HL-60/S4 treated with retinoic acid at 250 ng/mL for 4 days and 3 days (cell line): ENCODE results near the gene C6orf58.

Source experiments
- in situ Hi-C: fragments of 300-500 bp; cut with MboI; formaldehyde crosslinking; loops from 2 replicates; pipeline ENCODE4 v1.7.0; 2022; ENCODE audit warnings: low sequenced_read_pairs

The C6orf58 gene

GRCh38 chr6:127576874-127577273, at the start of gene C6orf58:
Gene C6orf58, plus strand, starts transcription at chr6:127577174. Its CDS starts 12 bp downstream, at chr6:127577186.
- in situ Hi-C loops, result no loop called here

GRCh38 chr6:127533011-127533410, 44.0 kb upstream of the C6orf58 start:
- in situ Hi-C loops, result loop anchor here (25.0 kb wide), 1 partner anchor 346 kb away; no protein-coding TSS in a partner anchor

DNA sequence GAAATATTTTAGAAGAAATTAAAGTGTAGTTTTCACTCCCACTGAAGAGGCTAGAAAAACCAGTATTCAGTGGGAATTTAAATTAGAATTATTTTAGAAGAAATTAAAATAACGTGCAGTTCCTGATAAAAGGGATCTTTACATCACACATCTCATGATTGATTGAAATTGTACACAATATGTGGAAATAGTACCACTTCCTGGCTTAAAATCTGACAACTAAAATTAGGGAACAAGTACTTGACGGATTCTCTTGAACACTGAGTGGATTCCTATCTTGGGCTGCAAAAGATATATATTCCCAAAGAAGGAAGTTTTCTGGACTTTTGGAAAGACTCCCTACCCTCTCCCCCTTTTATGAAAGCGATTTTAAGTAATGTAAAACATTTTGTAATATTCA, 43.2 kb upstream of the C6orf58 start:
- in situ Hi-C loops, result loop anchor here (25.0 kb wide), 1 partner anchor 346 kb away; no protein-coding TSS in a partner anchor

- in situ Hi-C loops, result loop anchor here (25.0 kb wide), 1 partner anchor 352 kb away; no protein-coding TSS in a partner anchor
Observed at GRCh38 chr6:127538750-127539264, 38.2 kb upstream of the C6orf58 start.

DNA sequence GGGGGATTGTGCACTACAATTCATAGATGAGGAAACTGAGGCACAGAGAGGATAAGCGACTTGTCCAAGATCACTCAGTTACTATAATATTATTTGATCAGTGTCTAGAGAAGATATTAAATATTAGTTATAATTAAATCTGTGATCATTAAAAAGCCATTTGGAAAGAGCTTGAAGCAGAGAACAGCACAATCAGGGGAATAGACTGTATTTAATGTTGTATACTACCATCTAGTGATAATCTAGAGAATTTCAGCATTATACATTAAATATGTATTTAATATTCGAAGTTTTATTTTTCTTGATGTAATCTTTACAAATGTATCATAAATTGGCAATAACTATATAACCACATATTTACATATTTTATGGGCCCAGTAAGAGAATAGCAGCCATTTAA, 37.7 kb upstream of the C6orf58 start:
- in situ Hi-C loops, result loop anchor here (25.0 kb wide), 1 partner anchor 352 kb away; no protein-coding TSS in a partner anchor

DNA sequence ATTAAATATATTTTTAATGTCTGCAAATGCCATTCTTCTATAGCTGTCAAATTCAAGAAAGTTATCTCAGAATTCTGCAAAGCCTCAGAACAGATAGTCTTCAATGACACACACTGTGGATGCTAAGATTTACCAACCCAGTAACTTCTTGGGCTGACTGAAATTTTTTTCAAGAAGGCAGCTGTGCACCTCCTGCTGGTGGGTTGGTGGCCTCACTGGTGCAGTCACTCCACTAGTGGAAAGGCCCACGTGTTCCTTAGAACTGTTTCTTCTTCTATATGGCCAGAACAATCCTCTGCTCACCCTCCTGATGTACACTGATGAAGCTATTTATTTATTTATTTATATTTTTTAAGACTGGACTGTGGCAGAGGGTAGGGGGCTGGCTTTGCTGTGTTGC, 29.8 kb upstream of the C6orf58 start:
- in situ Hi-C loops, result loop anchor here (25.0 kb wide), 1 partner anchor 360 kb away; no protein-coding TSS in a partner anchor

GRCh38 chr6:127547904-127548649, 28.9 kb upstream of the C6orf58 start:
- in situ Hi-C loops, result loop anchor here (25.0 kb wide), 1 partner anchor 361 kb away; no protein-coding TSS in a partner anchor

DNA sequence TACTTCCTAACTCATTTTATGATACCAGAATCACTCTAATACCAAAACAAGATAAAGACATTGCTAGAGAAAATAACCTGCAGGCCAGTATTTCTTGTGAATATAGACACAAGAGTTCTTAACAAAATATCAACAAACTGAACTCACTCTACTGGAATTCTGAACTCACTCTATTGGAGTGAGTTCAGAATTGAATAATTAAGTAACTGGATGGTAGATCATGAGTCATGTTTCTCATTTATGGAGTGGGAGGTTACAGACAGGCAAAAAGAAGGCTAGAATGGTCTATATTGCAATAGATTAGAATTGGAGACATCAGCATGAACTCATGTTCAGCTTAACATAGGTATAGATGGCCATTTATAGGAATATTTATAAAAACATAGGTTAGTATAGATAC, 26.6 kb upstream of the C6orf58 start:
- in situ Hi-C loops, result no loop called here

- in situ Hi-C loops, result no loop called here
Observed at GRCh38 chr6:127554435-127555006, 22.5 kb upstream of the C6orf58 start.

DNA sequence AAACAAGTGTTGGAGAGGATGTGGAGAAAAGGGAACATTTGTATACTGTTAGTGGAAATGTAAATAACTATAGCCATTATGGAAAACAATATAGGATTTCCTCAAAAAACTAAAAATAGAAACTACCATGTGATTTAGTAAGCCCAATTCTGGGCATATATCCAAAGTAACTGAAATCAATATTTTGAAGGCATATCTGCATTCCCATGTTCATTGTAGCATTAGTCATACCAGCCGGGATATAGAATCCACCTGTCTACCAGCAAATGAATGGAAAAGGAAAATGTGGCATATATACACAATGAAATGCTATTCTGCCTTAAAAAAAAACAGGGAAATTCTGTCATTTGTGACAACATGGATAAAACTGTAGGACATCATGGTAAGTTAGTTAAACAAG, 15.3 kb upstream of the C6orf58 start:
- in situ Hi-C loops, result no loop called here

GRCh38 chr6:127564761-127565160, 12.2 kb upstream of the C6orf58 start:
- in situ Hi-C loops, result no loop called here

DNA sequence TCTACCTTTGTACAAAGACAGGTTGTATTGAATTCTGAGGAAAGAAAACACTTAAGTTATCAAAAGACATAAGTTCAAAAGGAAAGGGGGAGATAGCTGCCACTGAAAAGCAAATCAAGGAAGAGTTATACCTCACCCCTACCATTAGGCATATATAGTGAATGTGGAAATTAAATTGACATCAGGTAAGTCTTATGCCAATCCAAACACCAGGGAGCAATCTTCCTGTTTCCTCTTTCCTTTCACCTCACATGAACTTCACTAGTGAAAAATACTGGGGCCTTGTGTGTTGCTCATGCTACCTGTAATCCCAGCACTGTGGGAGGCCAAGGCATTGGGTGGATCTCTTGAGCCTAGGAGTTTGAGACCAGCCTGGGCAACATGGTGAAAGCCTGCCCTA, 10.9 kb upstream of the C6orf58 start:
- in situ Hi-C loops, result no loop called here

DNA sequence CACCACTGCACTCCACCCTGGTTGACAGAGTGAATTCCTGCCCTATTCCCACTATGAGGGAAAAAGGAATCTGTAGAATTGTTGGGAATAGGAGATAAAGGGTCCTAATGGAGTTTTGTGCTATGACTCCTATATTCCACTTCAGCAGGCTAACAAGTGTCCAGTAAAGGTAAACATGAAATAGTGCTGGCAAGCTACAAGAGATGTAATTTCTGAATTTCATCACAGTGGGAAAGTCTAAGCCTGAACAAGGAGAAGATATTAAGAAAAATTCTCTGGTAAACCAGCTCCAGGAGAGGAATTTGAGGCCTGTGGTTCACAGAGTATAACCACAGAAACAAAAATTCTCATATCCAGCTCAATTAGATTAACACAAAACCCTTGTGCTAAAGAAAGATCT, 10.3 kb upstream of the C6orf58 start:
- in situ Hi-C loops, result no loop called here

- in situ Hi-C loops, result no loop called here
Observed at GRCh38 chr6:127567476-127567875, 9.5 kb upstream of the C6orf58 start.

DNA sequence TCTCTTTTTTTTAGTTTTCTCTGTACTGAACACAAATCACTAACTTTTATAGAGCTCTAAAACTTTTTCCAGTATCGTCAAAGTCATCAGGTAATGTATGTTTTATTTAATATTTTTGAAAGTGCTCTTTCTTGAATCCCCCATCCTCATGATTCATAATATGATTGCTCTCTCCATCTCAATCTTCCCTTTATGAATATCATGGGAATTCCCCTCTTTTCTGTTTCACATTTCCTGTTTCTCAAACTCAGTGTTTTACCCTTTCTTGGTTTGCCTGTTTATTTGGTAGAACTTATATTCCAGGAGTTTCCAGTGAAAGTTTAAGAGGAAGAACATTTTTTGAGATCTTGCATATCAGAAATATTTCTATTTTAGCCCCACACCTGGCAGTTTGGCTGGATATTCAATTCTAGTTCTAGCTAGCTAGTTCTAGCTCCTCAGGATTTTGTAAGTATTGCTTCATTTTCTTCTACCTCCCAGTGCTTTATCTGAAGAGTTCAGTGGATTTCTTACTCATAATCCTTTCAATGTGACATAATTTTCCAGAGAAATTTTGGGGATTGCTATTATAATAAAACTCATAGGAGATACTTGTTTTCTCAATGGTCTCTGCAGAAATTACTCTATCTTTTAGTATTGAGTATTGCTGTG, 6.1 kb upstream of the C6orf58 start:
- in situ Hi-C loops, result no loop called here

GRCh38 chr6:127578900-127579299, 1.9 kb downstream of the C6orf58 start:
- in situ Hi-C loops, result no loop called here

GRCh38 chr6:127581576-127581975, 4.6 kb downstream of the C6orf58 start:
- in situ Hi-C loops, result no loop called here

DNA sequence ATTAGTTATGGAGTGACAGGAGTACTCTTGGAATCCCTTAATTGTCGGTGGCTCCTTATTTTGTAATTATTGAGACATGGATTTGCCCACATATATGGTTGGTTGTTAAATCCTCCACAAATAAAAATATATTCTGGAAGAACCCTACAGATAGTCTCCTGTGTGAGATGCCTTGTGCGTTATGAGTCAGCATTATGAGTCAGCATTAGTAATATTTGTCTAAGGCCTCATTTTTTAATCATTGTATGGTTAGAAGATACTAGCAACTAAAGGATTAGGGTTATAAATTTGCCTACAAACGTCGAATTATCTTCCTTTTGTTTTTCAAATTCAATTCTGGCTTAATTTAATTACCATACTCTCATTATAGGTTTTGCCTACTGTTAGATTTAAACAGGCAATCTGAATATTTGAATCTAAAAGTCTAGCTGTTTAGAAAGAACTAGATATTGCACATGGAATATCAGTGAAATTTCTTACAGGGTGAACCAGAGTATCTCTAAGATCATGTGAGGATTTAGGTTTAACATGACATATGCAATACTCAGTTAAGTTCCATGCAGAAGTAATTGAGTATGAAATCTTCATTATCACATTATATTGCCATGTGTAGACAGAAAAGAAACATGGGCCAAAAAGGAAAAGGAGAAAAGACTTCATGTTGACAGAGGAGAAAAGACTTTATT, 5.9 kb downstream of the C6orf58 start:
- in situ Hi-C loops, result no loop called here

- in situ Hi-C loops, result no loop called here
Observed at GRCh38 chr6:127585123-127585522, 8.1 kb downstream of the C6orf58 start.

DNA sequence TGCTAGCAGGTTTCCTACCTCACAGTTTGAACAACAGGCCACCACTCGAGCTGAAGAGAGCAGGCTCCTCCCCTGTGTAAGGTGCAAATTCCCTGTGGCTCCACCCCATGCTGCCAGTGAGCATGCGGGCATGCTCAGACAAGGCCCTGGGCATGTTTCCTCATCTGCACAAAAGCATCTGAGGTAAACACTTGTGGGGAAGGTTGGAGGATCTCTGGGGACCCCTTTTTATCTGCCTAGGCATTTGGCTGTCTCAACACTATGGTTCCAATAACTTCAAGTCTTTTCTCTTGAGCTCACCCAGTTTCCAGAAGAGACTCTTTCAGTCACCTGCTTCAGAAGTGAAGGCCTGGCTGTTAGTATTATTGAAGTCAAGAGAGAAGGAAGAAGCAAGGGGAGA, 9.4 kb downstream of the C6orf58 start:
- in situ Hi-C loops, result no loop called here

GRCh38 chr6:127587875-127588274, 10.9 kb downstream of the C6orf58 start:
- in situ Hi-C loops, result no loop called here
